AG04450 (cell line): ENCODE data around the gene INTS12. TPM values are rescaled to one million over a fixed set of nuclear protein-coding genes. Genes with fewer than 3 reads are reported as not detected.
"Not testable (repeated sequence)": the region's sequence is repeated elsewhere in the genome, so short reads cannot be mapped to it uniquely, and the experiment has no call there.

Experiments
- CTCF ChIA-PET: fragments of 300-600, 350-600 bp; formaldehyde crosslinking; extraction: SDS; loops from one replicate; lab custom pipeline; 2022; ENCODE audit warnings: antibody characterized with exemption, inconsistent platforms; lab: Charles Lee
- POLR2A ChIA-PET: fragments of 350-600 bp; formaldehyde crosslinking; extraction: SDS; loops from one replicate; lab custom pipeline; 2021; ENCODE audit warnings: antibody characterized with exemption, inconsistent platforms; lab: Yijun Ruan, JAX
- DNase-seq: peaks from one replicate; pipeline ENCODE4 v3.0.0-alpha.2; 2011; ENCODE audit warnings: low read depth, low spot score
- H3K27ac ChIP-seq: one replicate; pipeline ENCODE4 v1.5.1; 2012; ENCODE audit warnings: low read depth, low read length, control low read depth
- H3K27me3 ChIP-seq: one replicate; pipeline ENCODE4 v1.6.0; 2012; ENCODE audit warnings: low read length; ENCODE audit not compliant: control insufficient read depth, insufficient read depth
- H3K4me3 ChIP-seq: 2 replicates; pipeline ENCODE4 v1.5.1; 2011; ENCODE audit warnings: mild to moderate bottlenecking, low read depth, low read length, control low read depth
- H3K9me3 ChIP-seq: 2 replicates; pipeline ENCODE4 v1.5.1; 2012; ENCODE audit warnings: low read length; ENCODE audit not compliant: control insufficient read depth, insufficient read depth
- CTCF ChIP-seq: IDR thresholded peaks from 2 replicates; pipeline ENCODE4 v1.5.1; 2011; ENCODE audit warnings: low read depth, low read length, control low read depth, inconsistent platforms
- polyA plus RNA-seq: library from polyadenylated mRNA; depleted of rRNA; stranded (reverse); fragments of >200 nt; gene quantifications from 2 replicates; pipeline ENCODE4 v1.2.3, GENCODE V29; 2011

INTS12 gene
- polyA plus RNA-seq, 1 experiment, result 41.7 TPM

GRCh38 chr4:105748222-105748621 lies 39.7 kb upstream of the INTS12 start:
- H3K9me3 ChIP-seq, result no peaks in the 10 kb centered on the region
- H3K4me3 ChIP-seq, result no peak overlapping the region
- no peak overlapping the region for H3K27ac ChIP-seq
- no peak for TF ChIP-seq CTCF
- H3K27me3 ChIP-seq, result no peaks in the 10 kb centered on the region
- DNase-seq, result no peak
- ChIA-PET CTCF (no interaction called here), POLR2A (no interaction called here)

- no peak for TF ChIP-seq CTCF
- CTCF ChIA-PET, result no interaction called here
- H3K4me3 ChIP-seq, result no peak overlapping the region
Observed at GRCh38 chr4:105741548-105741947, 33.1 kb upstream of the INTS12 start.

GRCh38 chr4:105735217-105735616 lies 26.7 kb upstream of the INTS12 start:
- POLR2A ChIA-PET, result not testable (repeated sequence)

More at GRCh38 chr4:105741548-105741947, 33.1 kb upstream of the INTS12 start:
- DNase-seq, result no peak
- Histone ChIP-seq H3K9me3 (no peaks in the 10 kb centered on the region), H3K27me3 (no peaks in the 10 kb centered on the region), H3K27ac (no peak overlapping the region)
- POLR2A ChIA-PET, result no interaction called here

GRCh38 chr4:105729895-105730294 lies 21.4 kb upstream of the INTS12 start:
- H3K27me3 ChIP-seq, POLR2A ChIA-PET, H3K4me3 ChIP-seq, CTCF ChIA-PET, H3K9me3 ChIP-seq, H3K27ac ChIP-seq, DNase-seq: not testable (repeated sequence)

More at GRCh38 chr4:105735217-105735616, 26.7 kb upstream of the INTS12 start:
- H3K4me3 ChIP-seq, H3K27ac ChIP-seq, H3K27me3 ChIP-seq, CTCF ChIA-PET, DNase-seq, H3K9me3 ChIP-seq: not testable (repeated sequence)

GRCh38 chr4:105725623-105726022 lies 17.1 kb upstream of the INTS12 start:
- CTCF ChIA-PET, result no interaction called here

GRCh38 chr4:105719204-105719603 lies 10.7 kb upstream of the INTS12 start:
- POLR2A ChIA-PET, result no interaction called here
- H3K4me3 ChIP-seq, result no peak overlapping the region
- CTCF ChIA-PET, result interaction anchor here (0.6 to 1.4 kb wide), 3 partner anchors 10 to 198 kb away, joined by 3 to 6 read pairs (median 5); no protein-coding TSS in a partner anchor
- H3K27me3 ChIP-seq, result no peaks in the 10 kb centered on the region
- H3K27ac ChIP-seq, result no peak overlapping the region
- DNase-seq, result no peak
- no peaks in the 10 kb centered on the region for H3K9me3 ChIP-seq
- no peak for TF ChIP-seq CTCF

More at GRCh38 chr4:105725623-105726022, 17.1 kb upstream of the INTS12 start:
- POLR2A ChIA-PET, result no interaction called here
- DNase-seq, result no peak
- no peak overlapping the region for H3K27ac ChIP-seq
- no peaks in the 10 kb centered on the region for H3K27me3 ChIP-seq
- no peaks in the 10 kb centered on the region for H3K9me3 ChIP-seq
- H3K4me3 ChIP-seq, result no peak overlapping the region
- TF ChIP-seq CTCF, result no peak
